Upper lobe of left lung (tissue), 6 donors: ENCODE measurements around the gene NAA16. TPM values are rescaled to one million over a fixed set of nuclear protein-coding genes. Genes with fewer than 3 reads are reported as not detected.

Experiments used
- ATAC-seq, 2 donors: fragments of 200-7000 bp; cut with Tn5 transposase; one replicate each; pipeline ENCODE4 v1.9.1; 2022; ENCODE audit warnings: mild to moderate bottlenecking in 2 of 2, moderate library complexity in 2 of 2; ENCODE audit not compliant: low FRiP score in 2 of 2
- DNase-seq, 2 donors: peaks; one replicate each; pipeline ENCODE4 v3.0.0-alpha.2; 2019 to 2020
- H3K27ac ChIP-seq, 4 donors: fragments of 200-600 bp; sonication (generic); one replicate each; pipeline ENCODE4 v1.5.1; 2016 to 2019
- H3K27me3 ChIP-seq, 4 donors: fragments of 200-600 bp; sonication (generic); one replicate each; pipeline ENCODE4 v1.5.1; 2017 to 2019
- H3K36me3 ChIP-seq, 4 donors: fragments of 200-600 bp; sonication (generic); one replicate each; pipeline ENCODE4 v1.5.1; 2016 to 2019
- H3K4me1 ChIP-seq, 4 donors: fragments of 200-600 bp; sonication (generic); one replicate each; pipeline ENCODE4 v1.5.1; 2018 to 2019
- H3K4me3 ChIP-seq, 4 donors: fragments of 200-600 bp; sonication (generic); one replicate each; pipeline ENCODE4 v1.5.1; 2017 to 2019; ENCODE audit warnings: mild to moderate bottlenecking in 2 of 4, moderate library complexity in 1 of 4
- H3K9me3 ChIP-seq, 4 donors: fragments of 200-600 bp; sonication (generic); one replicate each; pipeline ENCODE4 v1.5.1; 2018 to 2019
- EP300 ChIP-seq, 4 donors: sonication (generic); formaldehyde crosslinking; IDR thresholded peaks; one replicate each; pipeline ENCODE4 v1.5.1; 2017; ENCODE audit warnings: antibody characterized with exemption in 4 of 4, control low read depth in 2 of 4
- POLR2A ChIP-seq, 4 donors: fragments of 450-650 bp; IDR thresholded peaks; one replicate each; pipeline ENCODE4 v1.5.1; 2016 to 2017; ENCODE audit warnings: antibody characterized with exemption in 4 of 4, mild to moderate bottlenecking in 2 of 4
- POLR2AphosphoS5 ChIP-seq, 2 donors: sonication (generic); formaldehyde crosslinking; IDR thresholded peaks; one replicate each; pipeline ENCODE4 v1.5.1; 2017; ENCODE audit warnings: antibody characterized with exemption in 2 of 2
- WGBS, 2 donors: methylation state at CpG; one replicate each; pipeline ENCODE4 v1.1.5; 2017 to 2018; 5-methylcytosine and 5-hydroxymethylcytosine counted together
- total RNA-seq, 6 donors: library from RNA; depleted of rRNA in 4 of 6; stranded (reverse); fragments of >200 nt in 4 of 6; gene quantifications; one replicate each; pipeline versions ENCODE4 v1.1.0 to v1.2.1, GENCODE V29; 2016 to 2021
- TF ChIP-seq, protein P1 (sequence below), 6 experiments: fragments of 450-650 bp in 4 of 6; fragments of 200-600 bp in 2 of 6; sonication (generic) in 2 of 6; IDR thresholded peaks; one replicate each; pipeline ENCODE4 v1.5.1; 2016 to 2019; ENCODE audit warnings: antibody characterized with exemption in 6 of 6
- donor health status: DM: no; HTN: no; CAD: no; lungs with moderate emphysema.
- donor health status: DM: no; HTN: yes; CAD: no; lungs with severe emphysema.

NAA16 gene
- total RNA-seq, 6 donors from 2014 or later, result 14.3 to 35.6 (median 18.7) TPM

DNA sequence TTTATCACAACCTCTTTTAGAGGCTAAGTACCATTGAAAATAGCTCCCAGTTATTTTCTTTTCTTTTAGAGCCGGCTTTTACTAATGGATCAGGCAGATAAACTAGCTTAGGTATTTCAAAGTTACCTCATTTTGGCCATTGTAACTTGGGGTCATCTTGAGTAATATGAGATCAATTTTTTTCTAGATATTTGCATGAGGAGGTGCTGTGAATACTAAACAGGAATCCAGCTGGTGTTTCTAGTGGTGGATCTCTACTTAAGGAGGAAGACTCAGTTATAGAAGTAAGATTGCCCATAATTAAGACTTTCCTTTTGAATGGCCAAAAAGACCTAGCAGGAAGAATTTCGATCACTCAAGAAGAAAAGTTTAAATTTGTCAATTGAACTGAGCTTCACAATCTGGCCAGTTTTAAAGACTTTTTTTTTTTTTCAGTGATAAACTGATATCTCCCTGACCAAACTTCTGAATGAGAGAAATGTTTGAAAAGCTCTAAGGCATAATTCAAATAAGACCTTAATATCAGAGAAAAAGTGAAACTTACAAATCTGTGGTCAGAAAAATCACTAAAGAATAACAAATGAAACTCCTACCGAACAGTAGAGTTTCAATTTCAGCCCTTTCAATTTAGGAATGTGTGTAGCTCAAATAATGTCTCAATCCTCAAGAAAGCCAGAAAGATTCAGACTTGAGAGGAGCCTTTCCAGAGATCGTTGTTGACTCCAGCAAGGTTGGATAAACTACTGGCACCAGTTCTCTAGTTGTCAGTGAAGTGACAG lies 11.6 kb upstream of the NAA16 start:
- no peak overlapping the region for H3K27ac ChIP-seq
- H3K9me3 ChIP-seq, result no peaks in the 10 kb centered on the region
- ATAC-seq, result no peak
- H3K4me3 ChIP-seq, result no peak overlapping the region
- WGBS, 2 donors, result 81 to 88% methylated on average over 4 of the region's 4 CpGs
- TF ChIP-seq POLR2AphosphoS5 (IDR thresholded peaks at IDR 0.05), result no peak
- TF ChIP-seq, protein P1, sequence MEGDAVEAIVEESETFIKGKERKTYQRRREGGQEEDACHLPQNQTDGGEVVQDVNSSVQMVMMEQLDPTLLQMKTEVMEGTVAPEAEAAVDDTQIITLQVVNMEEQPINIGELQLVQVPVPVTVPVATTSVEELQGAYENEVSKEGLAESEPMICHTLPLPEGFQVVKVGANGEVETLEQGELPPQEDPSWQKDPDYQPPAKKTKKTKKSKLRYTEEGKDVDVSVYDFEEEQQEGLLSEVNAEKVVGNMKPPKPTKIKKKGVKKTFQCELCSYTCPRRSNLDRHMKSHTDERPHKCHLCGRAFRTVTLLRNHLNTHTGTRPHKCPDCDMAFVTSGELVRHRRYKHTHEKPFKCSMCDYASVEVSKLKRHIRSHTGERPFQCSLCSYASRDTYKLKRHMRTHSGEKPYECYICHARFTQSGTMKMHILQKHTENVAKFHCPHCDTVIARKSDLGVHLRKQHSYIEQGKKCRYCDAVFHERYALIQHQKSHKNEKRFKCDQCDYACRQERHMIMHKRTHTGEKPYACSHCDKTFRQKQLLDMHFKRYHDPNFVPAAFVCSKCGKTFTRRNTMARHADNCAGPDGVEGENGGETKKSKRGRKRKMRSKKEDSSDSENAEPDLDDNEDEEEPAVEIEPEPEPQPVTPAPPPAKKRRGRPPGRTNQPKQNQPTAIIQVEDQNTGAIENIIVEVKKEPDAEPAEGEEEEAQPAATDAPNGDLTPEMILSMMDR (IDR thresholded peaks at IDR 0.05), result no peak
- no peak for TF ChIP-seq POLR2A (IDR thresholded peaks at IDR 0.05)
- no peak for DNase-seq
- H3K36me3 ChIP-seq, result no peaks in the 10 kb centered on the region
- H3K4me1 ChIP-seq, result no peaks in the 10 kb centered on the region
- no peaks in the 10 kb centered on the region for H3K27me3 ChIP-seq

DNA sequence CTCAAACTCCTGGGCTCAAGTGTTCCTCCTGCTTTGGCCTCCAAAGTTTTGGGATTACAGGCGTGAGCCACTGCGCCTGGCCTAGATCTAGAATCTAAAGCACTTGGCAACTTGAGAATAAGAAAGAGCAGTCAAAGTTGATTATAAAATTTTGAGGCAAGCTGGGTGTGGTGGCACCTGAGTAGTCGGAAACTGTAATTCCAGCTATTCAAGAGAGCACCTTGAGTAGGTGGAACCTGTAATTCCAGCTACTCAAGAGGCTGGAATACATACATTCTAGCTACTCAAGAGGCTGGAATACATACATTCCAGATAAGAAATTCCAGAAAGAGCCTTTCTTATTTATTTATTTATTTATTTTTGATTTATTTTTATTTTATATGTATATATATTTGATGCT lies 8.3 kb upstream of the NAA16 start:
- Histone ChIP-seq H3K27me3 (no peaks in the 10 kb centered on the region), H3K4me3 (no peak overlapping the region), H3K9me3 (no peaks in the 10 kb centered on the region), H3K4me1 (no peaks in the 10 kb centered on the region), H3K36me3 (no peaks in the 10 kb centered on the region), H3K27ac (no peak overlapping the region)
- ATAC-seq (no peak), DNase-seq (no peak)
- 59 to 81% methylated on average over 3 of the region's 3 CpGs for WGBS, 2 donors
- TF ChIP-seq, protein P1 (IDR thresholded peaks at IDR 0.05), result no peak
- TF ChIP-seq POLR2AphosphoS5 (IDR thresholded peaks at IDR 0.05) (no peak), POLR2A (IDR thresholded peaks at IDR 0.05) (no peak), EP300 (IDR thresholded peaks at IDR 0.05) (no peak)

DNA sequence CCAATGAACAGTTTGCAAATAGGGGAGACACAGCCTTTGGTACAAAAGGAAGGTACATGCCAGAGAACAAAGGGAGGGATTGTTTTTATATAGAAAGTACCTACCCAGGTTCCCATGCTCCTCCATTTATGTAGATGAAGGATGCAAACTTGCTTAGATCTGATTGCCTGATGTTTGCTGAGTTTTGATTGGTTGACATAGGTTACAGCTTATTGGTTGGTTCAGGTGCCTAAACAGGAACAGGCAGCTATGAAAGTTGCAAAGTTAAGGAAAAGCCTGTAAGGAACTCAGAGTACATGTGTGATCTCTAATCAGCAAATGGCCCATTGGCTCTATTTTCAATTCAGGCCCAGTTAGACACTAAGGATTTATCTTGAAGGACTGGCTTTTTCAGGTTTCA lies 6.5 kb upstream of the NAA16 start:
- no peaks in the 10 kb centered on the region for H3K36me3 ChIP-seq
- H3K4me1 ChIP-seq, result no peaks in the 10 kb centered on the region
- H3K27ac ChIP-seq, result no peak overlapping the region
- H3K4me3 ChIP-seq, result no peak overlapping the region
- ATAC-seq (no peak), DNase-seq (no peak)
- no peaks in the 10 kb centered on the region for H3K27me3 ChIP-seq
- H3K9me3 ChIP-seq, result no peaks in the 10 kb centered on the region
- TF ChIP-seq POLR2AphosphoS5 (IDR thresholded peaks at IDR 0.05), result no peak
- no peak for TF ChIP-seq EP300 (IDR thresholded peaks at IDR 0.05)
- TF ChIP-seq, protein P1 (IDR thresholded peaks at IDR 0.05), result no peak
- TF ChIP-seq POLR2A (IDR thresholded peaks at IDR 0.05), result no peak

DNA sequence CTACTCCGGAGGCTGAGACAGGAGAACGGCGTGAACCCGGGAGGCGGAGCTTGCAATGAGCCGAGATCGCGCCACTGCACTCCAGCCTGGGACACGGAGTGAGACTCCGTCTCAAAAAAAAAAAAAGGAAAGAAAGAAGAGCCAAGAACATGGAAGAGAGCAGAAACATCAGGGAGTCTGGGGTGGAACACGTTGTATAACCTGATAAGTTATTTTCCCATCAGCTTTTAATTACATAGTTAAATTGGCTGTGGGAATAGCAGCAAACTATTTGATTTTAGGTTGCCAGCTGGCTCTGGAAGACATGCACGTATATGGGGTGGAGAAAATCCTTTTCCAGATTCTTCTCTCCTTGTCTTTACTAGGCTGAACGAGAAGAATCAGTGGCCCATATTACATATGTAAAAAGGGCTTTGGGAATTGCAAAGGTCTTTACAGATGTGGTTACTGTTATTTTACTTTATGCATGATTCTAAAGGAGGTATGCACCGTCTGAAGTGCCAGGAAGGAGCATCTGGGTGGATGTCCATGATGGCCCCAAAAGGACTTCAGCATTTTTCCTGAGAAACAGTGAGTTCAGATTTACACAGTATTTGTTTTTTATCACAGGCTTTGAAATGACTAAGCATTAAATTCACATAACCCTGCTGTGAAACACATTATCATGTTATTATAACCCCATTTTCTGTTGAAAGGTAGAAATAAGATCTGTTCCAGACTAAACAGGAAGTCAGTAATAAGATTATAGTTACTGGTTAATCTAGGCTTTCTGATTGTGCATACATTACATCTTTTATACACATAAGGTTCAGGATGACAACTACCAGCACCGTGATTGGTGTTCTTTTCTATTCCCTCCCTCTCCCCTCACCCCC lies 4.6 kb upstream of the NAA16 start:
- 86 to 91% methylated on average over 15 of the region's 15 CpGs for WGBS, 2 donors
- no peak for DNase-seq
- no peak for ATAC-seq
- no peaks in the 10 kb centered on the region for H3K27me3 ChIP-seq
- H3K4me1 ChIP-seq, result peaks cover 0 to 7% (median 1%) of the 10 kb centered on the region in 4 donors
- no peaks in the 10 kb centered on the region for H3K9me3 ChIP-seq
- H3K27ac ChIP-seq, result no peak overlapping the region
- H3K4me3 ChIP-seq, result no peak overlapping the region
- no peaks in the 10 kb centered on the region for H3K36me3 ChIP-seq
- TF ChIP-seq EP300 (IDR thresholded peaks at IDR 0.05), result no peak

DNA sequence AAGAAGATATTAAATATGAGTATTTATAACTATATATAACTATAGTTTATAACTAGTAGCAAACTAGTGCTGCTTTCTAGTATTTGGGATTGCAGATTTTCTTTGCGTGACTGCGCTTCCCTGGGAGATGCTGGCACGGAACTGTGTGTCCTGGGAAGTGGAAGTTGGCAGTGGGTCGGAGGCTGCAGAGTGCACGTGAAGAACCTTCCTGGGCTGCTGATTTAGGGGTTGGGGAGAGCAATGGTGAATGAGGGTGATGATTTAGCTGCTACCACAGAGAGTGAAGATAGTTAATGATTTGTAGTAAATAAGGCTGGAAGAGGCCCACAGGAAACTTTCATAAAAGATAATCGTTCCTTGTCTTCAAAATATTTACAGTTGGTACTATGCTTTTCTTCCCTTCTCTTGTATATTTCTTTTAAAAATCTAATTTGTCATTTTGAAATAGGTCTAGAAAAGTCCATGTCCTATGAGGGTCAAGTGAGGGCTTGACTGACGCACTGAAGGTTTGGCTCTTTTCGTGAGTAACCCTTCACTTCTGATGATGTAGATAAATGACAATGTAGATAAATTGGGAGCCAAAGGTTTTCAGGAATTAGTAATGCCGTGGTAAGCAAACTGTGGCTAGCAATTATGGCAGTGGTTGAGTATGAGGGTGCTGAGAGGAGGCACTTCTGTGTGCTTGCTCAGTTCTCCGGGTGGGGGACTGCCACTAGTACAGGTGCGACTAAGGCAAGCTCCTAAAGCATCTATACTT lies 3.0 kb upstream of the NAA16 start:
- DNase-seq, result no peak
- ATAC-seq, result no peak
- no peaks in the 10 kb centered on the region for H3K9me3 ChIP-seq
- no peaks in the 10 kb centered on the region for H3K27me3 ChIP-seq
- no peak overlapping the region for H3K27ac ChIP-seq
- no peaks in the 10 kb centered on the region for H3K36me3 ChIP-seq
- H3K4me3 ChIP-seq, result no peak overlapping the region
- H3K4me1 ChIP-seq, result peaks cover 5 to 16% (median 8%) of the 10 kb centered on the region in 4 donors
- TF ChIP-seq POLR2A (IDR thresholded peaks at IDR 0.05) (no peak), POLR2AphosphoS5 (IDR thresholded peaks at IDR 0.05) (no peak), EP300 (IDR thresholded peaks at IDR 0.05) (no peak)
- TF ChIP-seq, protein P1 (IDR thresholded peaks at IDR 0.05), result no peak
- 78 to 85% methylated on average over 11 of the region's 11 CpGs for WGBS, 2 donors
